Esophagus squamous epithelium (tissue), 4 donors: ENCODE results near the gene GSK3B.

Experiments
- CTCF ChIP-seq, 6 experiments: fragments of 450-650 bp in 4 of 6; fragments of 200-600 bp in 2 of 6; sonication (generic) in 2 of 6; IDR thresholded peaks; one replicate each; pipeline ENCODE4 v1.5.1; 2016 to 2019; ENCODE audit warnings: antibody characterized with exemption in 6 of 6, mild to moderate bottlenecking in 4 of 6, moderate library complexity in 4 of 6
- POLR2A ChIP-seq, 4 donors: fragments of 450-650 bp; IDR thresholded peaks; one replicate each; pipeline ENCODE4 v1.6.1; 2017; ENCODE audit warnings: antibody characterized with exemption in 4 of 4, mild to moderate bottlenecking in 4 of 4, moderate library complexity in 3 of 4

GRCh38 chr3:120018299-120018698 lies 75.9 kb downstream of the GSK3B start:
- TF ChIP-seq CTCF (IDR thresholded peaks at IDR 0.05): no peak
- TF ChIP-seq POLR2A (IDR thresholded peaks at IDR 0.05): no peak
